Heart left ventricle (tissue), 16 donors: Measurements from ENCODE around the gene SAP30BP. TPM values are rescaled to one million over a fixed set of nuclear protein-coding genes. Genes with fewer than 3 reads are reported as not detected.

ENCODE experiments used
- ATAC-seq, 4 donors: fragments of 200-7000 bp; cut with Tn5 transposase; one replicate each; pipeline ENCODE4 v1.9.1; 2020 to 2022; ENCODE audit warnings: moderate library complexity in 4 of 4, mild to moderate bottlenecking in 3 of 4, moderate number of reproducible peaks in 1 of 4
- DNase-seq, 5 donors: peaks; one replicate each; pipeline ENCODE4 v3.0.0-alpha.2; 2020
- H3K27ac ChIP-seq, 12 donors: fragments of 200-600 bp; sonication (generic) in 4 of 12; one replicate each; pipeline versions ENCODE4 v1.5.0 to v1.8.0; 2016 to 2022; ENCODE audit warnings: mild to moderate bottlenecking in 2 of 12
- H3K27me3 ChIP-seq, 9 donors: fragments of 200-600 bp; sonication (generic) in 2 of 9; one replicate each; pipeline versions ENCODE4 v1.5.1 to v1.8.0; 2016 to 2022; ENCODE audit warnings: mild to moderate bottlenecking in 3 of 9
- H3K36me3 ChIP-seq, 9 donors: fragments of 200-600 bp; sonication (generic) in 2 of 9; one replicate each; pipeline versions ENCODE4 v1.5.0 to v1.8.0; 2018 to 2022; ENCODE audit warnings: mild to moderate bottlenecking in 2 of 9
- H3K4me1 ChIP-seq, 12 donors: fragments of 200-600 bp; sonication (generic) in 4 of 12; one replicate each; pipeline versions ENCODE4 v1.5.0 to v1.8.0; 2016 to 2022; ENCODE audit warnings: mild to moderate bottlenecking in 3 of 12
- H3K4me3 ChIP-seq, 12 donors: fragments of 200-600 bp; sonication (generic) in 4 of 12; one replicate each; pipeline versions ENCODE4 v1.5.0 to v1.8.0; 2017 to 2022; ENCODE audit warnings: mild to moderate bottlenecking in 9 of 12, moderate library complexity in 4 of 12
- H3K9me3 ChIP-seq, 12 donors: fragments of 200-600 bp; sonication (generic) in 4 of 12; one replicate each; pipeline versions ENCODE4 v1.5.0 to v1.8.0; 2016 to 2022; ENCODE audit warnings: mild to moderate bottlenecking in 1 of 12
- CTCF ChIP-seq, 12 donors: fragments of 200-600 bp; sonication (generic) in 4 of 12; IDR thresholded peaks; one replicate each; pipeline versions ENCODE4 v1.5.0 to v1.8.0; 2018 to 2022; ENCODE audit warnings: antibody characterized with exemption in 12 of 12, mild to moderate bottlenecking in 5 of 12
- POLR2A ChIP-seq, 2 donors: fragments of 450-650 bp; IDR thresholded peaks; one replicate each; pipeline ENCODE4 v1.6.1; 2017; ENCODE audit warnings: antibody characterized with exemption in 2 of 2, mild to moderate bottlenecking in 2 of 2, moderate library complexity in 2 of 2
- WGBS, 4 donors: extraction: QIAGEN DNeasy Blood & Tissue Kit in 2 of 4; methylation state at CpG; one replicate each; pipeline versions ENCODE4 v1.1.5 to v1.1.7; 2013 to 2018; 5-methylcytosine and 5-hydroxymethylcytosine counted together
- intact Hi-C, 10 donors: fragments of 100-400 bp; cut with DNase I; formaldehyde crosslinking; loops; one replicate each; pipeline versions ENCODE4 v1.11.1 to v1.14.2; 2022
- polyA plus RNA-seq, 2 donors: library from polyadenylated mRNA; stranded (reverse); fragments of 200-250 nt; gene quantifications; one replicate each; pipeline ENCODE4 v1.2.3, GENCODE V29; 2013
- total RNA-seq, 9 donors: library from RNA; depleted of rRNA in 2 of 9; stranded (reverse); fragments of >200 nt in 2 of 9; fragmentation: NEBNext Ultra II Directional in 3 of 9; extraction: Animal tissue kit (Norgen Biotek cat#: 25700) in 3 of 9; gene quantifications; one replicate each; pipeline versions ENCODE4 v1.1.0 to v1.2.4, GENCODE V29; 2016 to 2023
- donor health status: ischemic (EF 13 %, LVEDD 7.1; RV severe dilation, severe dysfunction).
- donor health status: healthy with polysubstance abuse.
- donor health status: DM: no; HTN: yes; CAD: no.
- donor health status: DM: no; HTN: no; CAD: no.
- donor health status: ischemic (EF 25% LVEDD 6.9; RV normal size, moderate dysfunction).
- donor health status: ischemic (EF 25% LVEDD 5.7; RV mildly dilated, moderate dysfunction).
- donor health status: healthy.
- donor health status: DM: yes; HTN: yes; CAD: no.
- donor health status: ischemic (EF 35%, LVEDD 5.7; RV mildly dilated, moderate dysfunction).
- donor health status: nonischemic (EF 11% LVEDD 7.7; RV severe dilation, severe dysfunction).
- donor health status: DM: yes; HTN: yes; CAD: no.
- donor health status: PGD.
- donor health status: ischemic (EF 29% LVEDD 5.4; RV normal size, mild dysfunction).
- donor health status: nonischemic (EF 23%, LVEDD 6.1; RV moderate dilation, normal function).

Gene SAP30BP
- total and polyA plus RNA-seq, 11 donors: 40.9 to 121 (median 54.6) TPM

- no peak for ATAC-seq
- DNase-seq: no peak
- H3K27ac ChIP-seq: no peak overlapping the region
- 88 to 94% (median 93%) methylated on average over 12 of the region's 12 CpGs for WGBS, 4 donors
- H3K4me1 ChIP-seq: peaks cover 0 to 4% (median 0%) of the 10 kb centered on the region in 12 donors
- no peak overlapping the region for H3K4me3 ChIP-seq
- H3K27me3 ChIP-seq: no peaks in the 10 kb centered on the region
- H3K9me3 ChIP-seq: no peaks in the 10 kb centered on the region
- no peak for TF ChIP-seq POLR2A (IDR thresholded peaks at IDR 0.05)
- no peak for TF ChIP-seq CTCF (IDR thresholded peaks at IDR 0.05)
- intact Hi-C loops: no loop called here
- H3K36me3 ChIP-seq: peaks cover 0 to 90% (median 54%) of the 10 kb centered on the region in 9 donors
Observed at GRCh38 chr17:75624021-75624420, 43.1 kb upstream of the SAP30BP start.

- TF ChIP-seq CTCF (IDR thresholded peaks at IDR 0.05) (no peak), POLR2A (IDR thresholded peaks at IDR 0.05) (no peak)
- Histone ChIP-seq H3K36me3 (peaks cover 0 to 82% (median 46%) of the 10 kb centered on the region in 9 donors), H3K4me1 (peaks cover 0 to 4% (median 0%) of the 10 kb centered on the region in 12 donors), H3K27ac (no peak overlapping the region), H3K4me3 (no peak overlapping the region), H3K9me3 (no peaks in the 10 kb centered on the region), H3K27me3 (no peaks in the 10 kb centered on the region)
- 86 to 91% (median 87%) methylated on average over 4 to 23 of the region's 23 CpGs for WGBS, 4 donors
- ATAC-seq: no peak
- intact Hi-C loops: no loop called here
- peak in 1 of 5 donors; percentile 55 for DNase-seq
Observed at GRCh38 chr17:75624714-75625345, 42.3 kb upstream of the SAP30BP start.

- ATAC-seq: peak in 3 of 4 donors; percentile 22 to 56 (median 47)
- WGBS, 4 donors: 85 to 88% (median 87%) methylated on average over 14 to 15 of the region's 15 CpGs
- Histone ChIP-seq H3K4me3 (no peak overlapping the region), H3K4me1 (peaks cover 0 to 4% (median 0%) of the 10 kb centered on the region in 12 donors), H3K9me3 (no peaks in the 10 kb centered on the region), H3K27me3 (no peaks in the 10 kb centered on the region), H3K36me3 (peaks cover 0 to 80% (median 35%) of the 10 kb centered on the region in 9 donors), H3K27ac (no peak overlapping the region)
- intact Hi-C loops: no loop called here
- TF ChIP-seq CTCF (IDR thresholded peaks at IDR 0.05) (peak in 11 of 12 donors; percentile 28 to 71 (median 53)), POLR2A (IDR thresholded peaks at IDR 0.05) (no peak)
- peak in 1 of 5 donors; percentile 58 for DNase-seq
Observed at GRCh38 chr17:75625813-75626486, 41.2 kb upstream of the SAP30BP start.

- no peak for TF ChIP-seq POLR2A (IDR thresholded peaks at IDR 0.05)
- Histone ChIP-seq H3K27me3 (no peaks in the 10 kb centered on the region), H3K27ac (no peak overlapping the region), H3K4me3 (no peak overlapping the region), H3K4me1 (peaks cover 0 to 4% (median 0%) of the 10 kb centered on the region in 12 donors), H3K9me3 (no peaks in the 10 kb centered on the region), H3K36me3 (peaks cover 0 to 76% (median 30%) of the 10 kb centered on the region in 9 donors)
- no peak for DNase-seq
- intact Hi-C loops: no loop called here
- WGBS, 4 donors: 60 to 73% (median 67%) methylated on average over 6 to 11 of the region's 11 CpGs
- ATAC-seq: no peak
Observed at GRCh38 chr17:75626496-75627038, 40.6 kb upstream of the SAP30BP start.
